Keratinocyte (primary cell): ENCODE measurements around the gene INSR.

Source experiments
- EZH2 ChIP-seq: IDR thresholded peaks from one replicate; pipeline ENCODE4 v1.6.1; 2012; ENCODE audit warnings: inconsistent platforms, mild to moderate bottlenecking, low read length, moderate library complexity
- TF ChIP-seq, protein P1 (sequence below), 3 experiments: IDR thresholded peaks in 1 of 3; conservative IDR thresholded peaks in 1 of 3; optimal IDR thresholded peaks in 1 of 3; 2 replicates in 2 of 3; 3 replicates in 1 of 3; pipeline versions ENCODE3 to v1.5.1; 2011; ENCODE audit warnings: low read length in 3 of 3, mild to moderate bottlenecking in 3 of 3, moderate library complexity in 2 of 3, control low read depth in 1 of 3, inconsistent platforms in 1 of 3; ENCODE audit not compliant: insufficient read depth in 2 of 3; ENCODE audit errors: extremely low read depth in 1 of 3

DNA sequence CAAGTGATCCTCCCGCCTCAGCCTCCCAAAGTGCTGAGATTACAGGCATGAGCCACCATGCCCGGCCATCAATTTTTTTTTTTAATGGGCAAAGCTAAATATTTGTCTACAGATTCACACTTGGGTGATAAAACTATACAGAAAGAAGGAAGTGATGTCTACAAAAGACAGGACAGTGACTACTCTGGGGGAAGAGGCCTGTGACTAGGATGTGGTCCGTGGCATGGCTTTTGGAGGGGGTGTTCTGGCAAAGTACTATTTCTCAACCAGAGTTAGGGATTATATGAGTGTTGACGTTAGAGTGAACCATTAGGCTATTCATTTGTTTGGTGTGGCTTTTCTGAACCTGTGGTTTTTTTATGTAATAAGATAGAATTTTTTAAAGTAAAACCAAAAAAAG, 42.7 kb downstream of the INSR start:
- TF ChIP-seq, protein P1, sequence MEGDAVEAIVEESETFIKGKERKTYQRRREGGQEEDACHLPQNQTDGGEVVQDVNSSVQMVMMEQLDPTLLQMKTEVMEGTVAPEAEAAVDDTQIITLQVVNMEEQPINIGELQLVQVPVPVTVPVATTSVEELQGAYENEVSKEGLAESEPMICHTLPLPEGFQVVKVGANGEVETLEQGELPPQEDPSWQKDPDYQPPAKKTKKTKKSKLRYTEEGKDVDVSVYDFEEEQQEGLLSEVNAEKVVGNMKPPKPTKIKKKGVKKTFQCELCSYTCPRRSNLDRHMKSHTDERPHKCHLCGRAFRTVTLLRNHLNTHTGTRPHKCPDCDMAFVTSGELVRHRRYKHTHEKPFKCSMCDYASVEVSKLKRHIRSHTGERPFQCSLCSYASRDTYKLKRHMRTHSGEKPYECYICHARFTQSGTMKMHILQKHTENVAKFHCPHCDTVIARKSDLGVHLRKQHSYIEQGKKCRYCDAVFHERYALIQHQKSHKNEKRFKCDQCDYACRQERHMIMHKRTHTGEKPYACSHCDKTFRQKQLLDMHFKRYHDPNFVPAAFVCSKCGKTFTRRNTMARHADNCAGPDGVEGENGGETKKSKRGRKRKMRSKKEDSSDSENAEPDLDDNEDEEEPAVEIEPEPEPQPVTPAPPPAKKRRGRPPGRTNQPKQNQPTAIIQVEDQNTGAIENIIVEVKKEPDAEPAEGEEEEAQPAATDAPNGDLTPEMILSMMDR (optimal IDR thresholded peaks at IDR 0.05 in 1 of 3, IDR thresholded peaks at IDR 0.05 in 1 of 3, conservative IDR thresholded peaks at IDR 0.05 in 1 of 3; ENCODE audit: extremely low read depth in 1 of 3, insufficient read depth in 2 of 3, low read length in 3 of 3) = no peak
- no peak for TF ChIP-seq EZH2
